Upper lobe of left lung (tissue), 4 donors: ENCODE measurements around the gene WAPL.

Experiments used
- POLR2A ChIP-seq, 4 donors: fragments of 450-650 bp; IDR thresholded peaks; one replicate each; pipeline ENCODE4 v1.5.1; 2016 to 2017; ENCODE audit warnings: antibody characterized with exemption in 4 of 4, mild to moderate bottlenecking in 2 of 4
- POLR2AphosphoS5 ChIP-seq, 2 donors: sonication (generic); formaldehyde crosslinking; IDR thresholded peaks; one replicate each; pipeline ENCODE4 v1.5.1; 2017; ENCODE audit warnings: antibody characterized with exemption in 2 of 2

DNA sequence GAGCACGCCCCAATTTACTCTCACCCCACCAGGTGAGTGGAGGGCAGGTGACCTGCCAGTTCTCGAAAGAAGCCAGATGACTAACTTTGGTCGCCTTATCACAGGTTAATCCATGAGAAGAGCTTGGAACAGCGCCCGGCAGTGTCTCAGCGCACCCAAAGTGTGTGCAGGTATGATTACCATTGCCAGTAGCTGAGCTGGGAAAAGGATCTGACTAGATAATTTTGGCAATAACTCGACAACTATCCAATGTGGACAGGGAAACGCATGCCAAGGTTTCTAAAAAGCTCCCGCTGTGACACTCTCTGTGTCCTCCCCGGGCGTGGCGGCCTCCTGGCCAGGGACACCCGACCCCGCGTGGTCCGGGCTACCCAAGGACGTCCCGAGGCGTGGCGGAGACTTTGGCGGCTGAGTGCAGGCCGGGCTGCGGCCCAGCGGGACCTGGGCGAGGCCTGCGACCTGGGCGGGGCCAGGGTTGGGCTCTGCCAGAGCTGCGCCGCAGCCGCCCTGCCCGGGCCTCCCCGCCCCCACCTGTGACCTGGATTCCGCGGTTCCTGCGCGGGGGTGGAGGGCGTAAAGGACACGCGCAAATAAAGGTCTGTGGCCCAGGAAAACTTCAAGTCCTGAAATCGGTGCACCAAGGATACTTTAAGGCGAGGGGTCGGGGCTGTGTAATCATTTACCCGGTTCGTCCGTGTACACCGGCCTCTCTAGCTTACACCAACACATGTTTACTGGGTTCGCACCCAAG, 13.7 kb upstream of the WAPL start:
- TF ChIP-seq POLR2A (IDR thresholded peaks at IDR 0.05) (peak in 1 of 4 donors; percentile 56), POLR2AphosphoS5 (IDR thresholded peaks at IDR 0.05) (peak; percentile 17 to 24)
